NCI-H2029 treated with DMSO at 0.1 percent for 48 hours (cell line): Measurements from ENCODE around the gene VIPR1.

ENCODE experiments used
- DNase-seq: peaks from one replicate; lab custom pipeline; 2025; lab: John Stamatoyannopoulos, UW

VIPR1 gene

GRCh38 chr3:42511736-42512135 is 9.3 kb downstream of the VIPR1 start:
- DNase-seq = no peak

- DNase-seq = no peak
Observed at GRCh38 chr3:42513121-42513520, 10.7 kb downstream of the VIPR1 start.

- DNase-seq = no peak
Observed at GRCh38 chr3:42513521-42513920, 11.1 kb downstream of the VIPR1 start.

- no peak for DNase-seq
Observed at GRCh38 chr3:42514876-42515275, 12.4 kb downstream of the VIPR1 start.

GRCh38 chr3:42515391-42515916 is 13.0 kb downstream of the VIPR1 start:
- DNase-seq = no peak

- no peak for DNase-seq
Observed at GRCh38 chr3:42515976-42516375, 13.5 kb downstream of the VIPR1 start.

- DNase-seq = no peak
Observed at GRCh38 chr3:42516443-42516842, 14.0 kb downstream of the VIPR1 start.

- no peak for DNase-seq
Observed at GRCh38 chr3:42517117-42517516, 14.7 kb downstream of the VIPR1 start.

GRCh38 chr3:42518800-42519567 is 16.5 kb downstream of the VIPR1 start:
- no peak for DNase-seq

GRCh38 chr3:42519568-42519962 is 17.1 kb downstream of the VIPR1 start:
- no peak for DNase-seq

GRCh38 chr3:42520336-42520735 is 17.9 kb downstream of the VIPR1 start:
- DNase-seq = no peak

- no peak for DNase-seq
Observed at GRCh38 chr3:42520906-42521305, 18.5 kb downstream of the VIPR1 start.

GRCh38 chr3:42524751-42525150 is 22.3 kb downstream of the VIPR1 start:
- no peak for DNase-seq

- DNase-seq = no peak
Observed at GRCh38 chr3:42525212-42525611, 22.8 kb downstream of the VIPR1 start.

- no peak for DNase-seq
Observed at GRCh38 chr3:42525736-42526345, 23.4 kb downstream of the VIPR1 start.

GRCh38 chr3:42526616-42527367 is 24.3 kb downstream of the VIPR1 start:
- DNase-seq = no peak

GRCh38 chr3:42527368-42527917 is 25.0 kb downstream of the VIPR1 start:
- no peak for DNase-seq

- no peak for DNase-seq
Observed at GRCh38 chr3:42529468-42529867, 27.0 kb downstream of the VIPR1 start.

GRCh38 chr3:42530073-42530472 is 27.6 kb downstream of the VIPR1 start:
- no peak for DNase-seq

- no peak for DNase-seq
Observed at GRCh38 chr3:42531470-42531869, 29.0 kb downstream of the VIPR1 start.

GRCh38 chr3:42532229-42532628 is 29.8 kb downstream of the VIPR1 start:
- DNase-seq = no peak

GRCh38 chr3:42533161-42533897 is 30.9 kb downstream of the VIPR1 start:
- no peak for DNase-seq
